ENCODE data around the gene EPHA4. TPM values are rescaled to one million over a fixed set of nuclear protein-coding genes. Genes with fewer than 3 reads are reported as not detected.

EPHA4 gene
- total and polyA plus RNA-seq, 2 of the 4 experiments (the other 2 are of a cell fraction), result 36.9 to 132 TPM

- BruUV-seq (replicated peaks), result no TSS peak
- Histone ChIP-seq H3K56ac (ENCODE audit: extremely low read depth, insufficient read depth, low read length) (no peak overlapping the region), H3K14ac (replicated peaks; ENCODE audit: low read depth, low read length) (no peak overlapping the region), H2AK5ac (ENCODE audit: low read depth, low read length) (0 out of 2 replicates have a peak overlapping the region, but pooled peaks have one; percentile 10), H3K4me3 (ENCODE audit: insufficient read depth, low read depth, low read length) (no peak overlapping the region), H3K9me3 (ENCODE audit: control insufficient read depth, insufficient read depth, low read length) (no peaks in the 10 kb centered on the region), H3K4me2 (ENCODE audit: low read depth, low read length) (no peak overlapping the region), H3K36me3 (ENCODE audit: control insufficient read depth, insufficient read depth, low read length) (peaks cover 11% of the 10 kb centered on the region), H3K27me3 (ENCODE audit: control insufficient read depth, insufficient read depth, low read length) (no peaks in the 10 kb centered on the region), H4K5ac (ENCODE audit: low read depth, low read length) (no peak overlapping the region), H3K23ac (ENCODE audit: low read depth, low read length) (no peak overlapping the region), H3K4ac (ENCODE audit: low read depth, low read length) (no peak overlapping the region; the same call in 1 of the 2 replicates), H3K79me1 (ENCODE audit: low read depth in 1 of 2, low read length in 2 of 2) (peaks cover 0 to 12% of the 10 kb centered on the region in 2 experiments; a peak in 1 of 4 replicates), H4K8ac (ENCODE audit: low read depth in 2 of 2, low read length in 2 of 2) (no peak overlapping the region), H4K91ac (ENCODE audit: insufficient read depth, low read depth, low read length) (no peak overlapping the region), H2BK15ac (ENCODE audit: low read depth, low read length) (no peak overlapping the region), H2BK5ac (ENCODE audit: low read depth, low read length, poor library complexity, severe bottlenecking) (no peak overlapping the region), H3K18ac (ENCODE audit: low read depth, low read length) (no peak overlapping the region), H2AK9ac (replicated peaks; ENCODE audit: low read depth, low read length, poor library complexity) (no peak overlapping the region), H3K9me1 (ENCODE audit: insufficient read depth, low read length) (no peaks in the 10 kb centered on the region; the same call in 1 of the 2 replicates), H3K9ac (ENCODE audit: low read depth, low read length) (no peak overlapping the region), H3K27ac (ENCODE audit: insufficient read depth, low read length) (no peak overlapping the region), H3K4me1 (ENCODE audit: control insufficient read depth, insufficient read depth, low read length) (peaks cover 12% of the 10 kb centered on the region), H2AFZ (replicated peaks; ENCODE audit: low read length, poor library complexity) (no peak overlapping the region), H2BK20ac (ENCODE audit: low read depth, low read length) (no peak overlapping the region), H2BK120ac (ENCODE audit: low read depth, low read length) (no peak overlapping the region), H4K20me1 (ENCODE audit: insufficient read depth, low read length) (no peaks in the 10 kb centered on the region)
- ATAC-seq (ENCODE audit: low read depth) (no peak), DNase-seq (no peak)
- in situ Hi-C loops (cut with MboI; ENCODE audit: low sequenced_read_pairs) (no loop called here), intact Hi-C loops (cut with micrococcal nuclease) (loop anchor here (5.0 kb wide), 1 partner anchor 67 kb away; no protein-coding TSS in a partner anchor), dilution Hi-C loops (cut with HindIII; ENCODE audit: low sequenced_read_pairs, unreplicated experiment) (no loop called here)
- 100% methylated on average over 3 of the region's 6 CpGs; no CpG with 5 or more reads in 1 of the 2 experiments for WGBS, 2 experiments (ENCODE audit: extremely low coverage in 2 of 2, insufficient read length in 1 of 2)
- no peak for TF ChIP-seq FOS (IDR thresholded peaks at IDR 0.05; ENCODE audit: low read depth, low read length)
- TF ChIP-seq RAD21 (IDR thresholded peaks at IDR 0.05; ENCODE audit: low read length), result no peak
- TF ChIP-seq, protein P1, sequence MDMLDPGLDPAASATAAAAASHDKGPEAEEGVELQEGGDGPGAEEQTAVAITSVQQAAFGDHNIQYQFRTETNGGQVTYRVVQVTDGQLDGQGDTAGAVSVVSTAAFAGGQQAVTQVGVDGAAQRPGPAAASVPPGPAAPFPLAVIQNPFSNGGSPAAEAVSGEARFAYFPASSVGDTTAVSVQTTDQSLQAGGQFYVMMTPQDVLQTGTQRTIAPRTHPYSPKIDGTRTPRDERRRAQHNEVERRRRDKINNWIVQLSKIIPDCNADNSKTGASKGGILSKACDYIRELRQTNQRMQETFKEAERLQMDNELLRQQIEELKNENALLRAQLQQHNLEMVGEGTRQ (IDR thresholded peaks at IDR 0.05; ENCODE audit: low read depth, low read length), result no peak
- TF ChIP-seq CHD1 (IDR thresholded peaks at IDR 0.05; ENCODE audit: low read depth, low read length), result no peak
- no peak for TF ChIP-seq POLR2A (IDR thresholded peaks at IDR 0.05; ENCODE audit: low read depth, low read length)
- ChIA-PET POLR2A (ENCODE audit: unreplicated experiment) (no interaction called here), CTCF (interaction anchor here (0.9 kb wide), 1 partner anchor 73 kb away, joined by 3 read pairs; no protein-coding TSS in a partner anchor)
These were observed 71.4 kb downstream of the EPHA4 start for GRCh38 chr2:221500501-221501209.
